ENCODE results near the gene IP6K1.
"Not testable (repeated sequence)": the region's sequence is repeated elsewhere in the genome, so short reads cannot be mapped to it uniquely, and the experiment has no call there.

The IP6K1 gene

GRCh38 chr3:49711489-49711888 lies 74.9 kb downstream of the IP6K1 start:
- DNase-seq (ENCODE audit: low read depth) = no peak

GRCh38 chr3:49709852-49710251 lies 76.5 kb downstream of the IP6K1 start:
- no peak for DNase-seq (ENCODE audit: low read depth)

- peak; percentile 39 for DNase-seq (ENCODE audit: low read depth)
Observed at GRCh38 chr3:49707113-49707480, 79.2 kb downstream of the IP6K1 start.

GRCh38 chr3:49706456-49707112 lies 79.8 kb downstream of the IP6K1 start:
- DNase-seq (ENCODE audit: low read depth) = no peak

GRCh38 chr3:49705390-49705960 lies 80.9 kb downstream of the IP6K1 start:
- DNase-seq (ENCODE audit: low read depth) = no peak

GRCh38 chr3:49704629-49705028 lies 81.7 kb downstream of the IP6K1 start:
- no peak for DNase-seq (ENCODE audit: low read depth)

- DNase-seq (ENCODE audit: low read depth) = no peak
Observed at GRCh38 chr3:49703956-49704355, 82.4 kb downstream of the IP6K1 start.

- peak; percentile 75 for DNase-seq (ENCODE audit: low read depth)
Observed at GRCh38 chr3:49703443-49703927, 82.9 kb downstream of the IP6K1 start.

GRCh38 chr3:49702672-49703071 lies 83.7 kb downstream of the IP6K1 start:
- DNase-seq (ENCODE audit: low read depth) = no peak

- DNase-seq (ENCODE audit: low read depth) = no peak
Observed at GRCh38 chr3:49701388-49702077, 84.8 kb downstream of the IP6K1 start.

- DNase-seq (ENCODE audit: low read depth) = no peak
Observed at GRCh38 chr3:49700453-49701128, 85.8 kb downstream of the IP6K1 start.

- DNase-seq (ENCODE audit: low read depth) = no peak
Observed at GRCh38 chr3:49700014-49700413, 86.3 kb downstream of the IP6K1 start.

GRCh38 chr3:49699281-49699979 lies 86.9 kb downstream of the IP6K1 start:
- DNase-seq (ENCODE audit: low read depth) = peak; percentile 48

GRCh38 chr3:49695350-49696015 lies 90.9 kb downstream of the IP6K1 start:
- DNase-seq (ENCODE audit: low read depth) = not testable (repeated sequence)

- not testable (repeated sequence) for DNase-seq (ENCODE audit: low read depth)
Observed at GRCh38 chr3:49694409-49695070, 91.8 kb downstream of the IP6K1 start.

GRCh38 chr3:49691481-49691880 lies 94.9 kb downstream of the IP6K1 start:
- not testable (repeated sequence) for DNase-seq (ENCODE audit: low read depth)

GRCh38 chr3:49690856-49691255 lies 95.5 kb downstream of the IP6K1 start:
- not testable (repeated sequence) for DNase-seq (ENCODE audit: low read depth)

GRCh38 chr3:49689908-49690624 lies 96.3 kb downstream of the IP6K1 start:
- not testable (repeated sequence) for DNase-seq (ENCODE audit: low read depth)

GRCh38 chr3:49689046-49689907 lies 97.1 kb downstream of the IP6K1 start, which contains the start of the genes MST1 and RNF123:
Gene MST1, minus strand, starts transcription at chr3:49689474. Its CDS starts 783 bp downstream, at chr3:49688691.
Gene RNF123, plus strand, starts transcription at chr3:49689557. Its CDS starts 1,609 bp downstream, at chr3:49691166.
- DNase-seq (ENCODE audit: low read depth) = peak; percentile 89
